ENCODE results near the gene EIF3I.

- TF ChIP-seq POLR2AphosphoS5 (IDR thresholded peaks at IDR 0.05; ENCODE audit: borderline replicate concordance, low read depth, low read length) (no peak), EZH2 (IDR thresholded peaks at IDR 0.05) (no peak), FOXP2 (optimal IDR thresholded peaks at IDR 0.05; ENCODE audit: control extremely low read depth, extremely low read length, insufficient read depth) (no peak)
Measured at GRCh38 chr1:32204943-32205361, 17.3 kb upstream of the EIF3I start.
